ENCODE results near the gene PDE4B. TPM values are rescaled to one million over a fixed set of nuclear protein-coding genes. Genes with fewer than 3 reads are reported as not detected.

Gene PDE4B
- total RNA-seq, 2 donors from 2014 or later, result 4.3 to 18.0 TPM

DNA sequence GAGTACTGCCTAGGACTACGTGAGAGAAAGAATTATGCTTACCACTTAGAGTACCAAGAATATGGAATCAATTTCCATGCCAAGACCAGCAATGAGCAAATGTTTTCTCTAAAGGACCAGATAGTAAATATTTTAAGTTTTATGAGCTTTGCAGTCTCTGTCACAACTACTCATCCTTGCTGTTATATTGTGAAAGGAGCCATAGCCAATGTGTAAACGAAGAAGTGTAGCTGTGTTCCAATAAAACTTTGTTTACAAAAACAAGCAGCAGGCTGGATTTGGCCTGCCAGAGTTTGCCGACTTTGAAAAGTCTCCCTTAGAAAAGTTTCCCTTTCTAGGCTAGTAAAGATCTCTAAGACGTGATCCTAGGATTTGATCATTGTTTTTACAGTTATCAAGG, 128.8 kb downstream of the PDE4B start:
- H3K27me3 Mint-ChIP-seq (ENCODE audit: insufficient read depth), result no peaks in the 10 kb centered on the region
- WGBS, 2 experiments (ENCODE audit: insufficient coverage in 1 of 2, insufficient read length in 1 of 2), result 81 to 94% methylated on average over 3 to 4 of the region's 4 CpGs

DNA sequence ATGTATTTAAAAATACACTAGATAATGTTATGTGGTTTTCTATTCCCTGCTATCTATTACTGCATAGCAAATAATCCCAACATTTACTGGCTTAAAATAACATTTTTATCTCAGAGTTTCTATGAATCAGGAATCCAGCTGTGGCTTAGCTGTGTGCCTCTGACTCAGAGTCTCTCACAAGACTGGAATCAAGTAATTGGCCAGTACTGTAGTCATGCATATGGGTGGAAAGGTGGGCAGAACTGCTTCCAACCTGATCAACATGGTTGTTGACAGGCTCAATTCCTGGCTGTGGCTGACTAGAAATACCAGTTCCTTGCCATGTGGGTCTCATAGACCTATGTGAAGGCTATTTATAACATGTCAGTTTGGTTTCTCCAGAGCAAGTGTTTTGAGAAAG, 131.8 kb downstream of the PDE4B start:
- Histone ChIP-seq H3K4me1 (ENCODE audit: control insufficient read depth, insufficient read depth, low read length) (no peaks in the 10 kb centered on the region), H3K4me3 (ENCODE audit: low read length) (no peak overlapping the region), H3K36me3 (ENCODE audit: control insufficient read depth, insufficient read depth, low read length) (no peaks in the 10 kb centered on the region), H3K9ac (ENCODE audit: extremely low read depth, low read length, poor library complexity, severe bottlenecking) (no peak overlapping the region), H3K9me3 (ENCODE audit: control insufficient read depth, low read length) (no peaks in the 10 kb centered on the region), H3K27me3 (ENCODE audit: control insufficient read depth, insufficient read depth, low read length, poor library complexity, severe bottlenecking) (no peaks in the 10 kb centered on the region), H3K27ac (ENCODE audit: low read depth, low read length) (no peak overlapping the region)
- TF ChIP-seq, protein P1, sequence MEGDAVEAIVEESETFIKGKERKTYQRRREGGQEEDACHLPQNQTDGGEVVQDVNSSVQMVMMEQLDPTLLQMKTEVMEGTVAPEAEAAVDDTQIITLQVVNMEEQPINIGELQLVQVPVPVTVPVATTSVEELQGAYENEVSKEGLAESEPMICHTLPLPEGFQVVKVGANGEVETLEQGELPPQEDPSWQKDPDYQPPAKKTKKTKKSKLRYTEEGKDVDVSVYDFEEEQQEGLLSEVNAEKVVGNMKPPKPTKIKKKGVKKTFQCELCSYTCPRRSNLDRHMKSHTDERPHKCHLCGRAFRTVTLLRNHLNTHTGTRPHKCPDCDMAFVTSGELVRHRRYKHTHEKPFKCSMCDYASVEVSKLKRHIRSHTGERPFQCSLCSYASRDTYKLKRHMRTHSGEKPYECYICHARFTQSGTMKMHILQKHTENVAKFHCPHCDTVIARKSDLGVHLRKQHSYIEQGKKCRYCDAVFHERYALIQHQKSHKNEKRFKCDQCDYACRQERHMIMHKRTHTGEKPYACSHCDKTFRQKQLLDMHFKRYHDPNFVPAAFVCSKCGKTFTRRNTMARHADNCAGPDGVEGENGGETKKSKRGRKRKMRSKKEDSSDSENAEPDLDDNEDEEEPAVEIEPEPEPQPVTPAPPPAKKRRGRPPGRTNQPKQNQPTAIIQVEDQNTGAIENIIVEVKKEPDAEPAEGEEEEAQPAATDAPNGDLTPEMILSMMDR (conservative IDR thresholded peaks at IDR 0.05), result no peak
- no peaks in the 10 kb centered on the region for H3K9me3 Mint-ChIP-seq
- no peaks in the 10 kb centered on the region for H3K27me3 Mint-ChIP-seq (ENCODE audit: insufficient read depth)
- no peak for DNase-seq
- H3K36me3 Mint-ChIP-seq (ENCODE audit: low read depth), result no peaks in the 10 kb centered on the region
- no peak overlapping the region for H3K27ac Mint-ChIP-seq
- no peak overlapping the region for H3K4me3 Mint-ChIP-seq
- H3K4me1 Mint-ChIP-seq, result peaks cover 6% of the 10 kb centered on the region

More for the DNA sequence above, 128.8 kb downstream of the PDE4B start:
- Mint-ChIP-seq H3K4me1 (peaks cover 11% of the 10 kb centered on the region), H3K9me3 (no peaks in the 10 kb centered on the region), H3K36me3 (ENCODE audit: low read depth) (no peaks in the 10 kb centered on the region), H3K27ac (no peak overlapping the region), H3K4me3 (no peak overlapping the region)
- Histone ChIP-seq H3K36me3 (ENCODE audit: control insufficient read depth, insufficient read depth, low read length) (no peaks in the 10 kb centered on the region), H3K4me3 (ENCODE audit: low read length) (no peak overlapping the region), H3K27me3 (ENCODE audit: control insufficient read depth, insufficient read depth, low read length, poor library complexity, severe bottlenecking) (no peaks in the 10 kb centered on the region), H3K9me3 (ENCODE audit: control insufficient read depth, low read length) (no peaks in the 10 kb centered on the region), H3K4me1 (ENCODE audit: control insufficient read depth, insufficient read depth, low read length) (no peaks in the 10 kb centered on the region), H3K27ac (ENCODE audit: low read depth, low read length) (no peak overlapping the region), H3K9ac (ENCODE audit: extremely low read depth, low read length, poor library complexity, severe bottlenecking) (no peak overlapping the region)
- DNase-seq, result no peak
- TF ChIP-seq, protein P1 (conservative IDR thresholded peaks at IDR 0.05), result no peak

DNA sequence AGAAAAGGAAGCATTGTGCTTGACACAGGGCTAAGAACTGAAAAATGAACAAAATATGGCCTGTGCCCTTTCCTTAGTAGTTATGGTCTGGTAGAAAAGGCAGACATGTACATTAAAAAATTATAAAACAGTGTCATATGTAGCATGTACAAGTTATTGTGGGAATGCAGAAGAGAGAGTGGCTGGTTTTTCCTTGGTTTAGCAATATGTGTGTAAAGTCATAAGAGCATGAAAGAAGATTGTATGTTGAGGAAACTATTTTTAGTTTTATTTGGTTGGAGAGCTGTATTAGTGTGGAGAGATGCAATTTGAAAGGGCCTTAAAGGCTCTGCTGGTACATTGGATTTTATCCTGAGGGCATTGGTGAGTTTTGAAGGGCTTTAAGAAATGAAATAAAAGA, 145.8 kb downstream of the PDE4B start:
- TF ChIP-seq, protein P1 (conservative IDR thresholded peaks at IDR 0.05), result no peak
- no peak overlapping the region for H3K27ac ChIP-seq (ENCODE audit: low read depth, low read length)
- no peaks in the 10 kb centered on the region for H3K36me3 Mint-ChIP-seq (ENCODE audit: low read depth)
- H3K36me3 ChIP-seq (ENCODE audit: control insufficient read depth, insufficient read depth, low read length), result no peaks in the 10 kb centered on the region
- H3K9me3 Mint-ChIP-seq, result no peaks in the 10 kb centered on the region
- H3K27me3 Mint-ChIP-seq (ENCODE audit: insufficient read depth), result peaks cover 2% of the 10 kb centered on the region
- H3K9ac ChIP-seq (ENCODE audit: extremely low read depth, low read length, poor library complexity, severe bottlenecking), result no peak overlapping the region
- DNase-seq, result no peak
- H3K4me3 ChIP-seq (ENCODE audit: low read length), result no peak overlapping the region
- no peaks in the 10 kb centered on the region for H3K4me1 ChIP-seq (ENCODE audit: control insufficient read depth, insufficient read depth, low read length)
- H3K9me3 ChIP-seq (ENCODE audit: control insufficient read depth, low read length), result no peaks in the 10 kb centered on the region
- no peaks in the 10 kb centered on the region for H3K27me3 ChIP-seq (ENCODE audit: control insufficient read depth, insufficient read depth, low read length, poor library complexity, severe bottlenecking)
- H3K27ac Mint-ChIP-seq, result no peak overlapping the region
- peaks cover 2% of the 10 kb centered on the region for H3K4me1 Mint-ChIP-seq
- no peak overlapping the region for H3K4me3 Mint-ChIP-seq

Data from endodermal cell (in vitro differentiated cells).